GM18526 (cell line): ENCODE measurements around the gene SEMA3D.

Experiments
- POLR2A ChIP-seq: IDR thresholded peaks from 3 replicates; pipeline ENCODE4 v1.6.1; 2011; ENCODE audit not compliant: insufficient read length; ENCODE audit errors: extremely low read depth

Gene SEMA3D

GRCh38 chr7:85114342-85114741 is 72.5 kb downstream of the SEMA3D start:
- TF ChIP-seq POLR2A, result no peak

- no peak for TF ChIP-seq POLR2A
Measured at GRCh38 chr7:85111761-85112160, 75.1 kb downstream of the SEMA3D start.

GRCh38 chr7:85106719-85107118 is 80.1 kb downstream of the SEMA3D start:
- TF ChIP-seq POLR2A, result no peak

GRCh38 chr7:85104432-85105205 is 82.2 kb downstream of the SEMA3D start:
- no peak for TF ChIP-seq POLR2A

- no peak for TF ChIP-seq POLR2A
Measured at GRCh38 chr7:85103962-85104361, 82.9 kb downstream of the SEMA3D start.

GRCh38 chr7:85103357-85103756 is 83.5 kb downstream of the SEMA3D start:
- no peak for TF ChIP-seq POLR2A

- TF ChIP-seq POLR2A, result no peak
Measured at GRCh38 chr7:85102813-85103350, 84.0 kb downstream of the SEMA3D start.

- TF ChIP-seq POLR2A, result no peak
Measured at GRCh38 chr7:85101347-85101746, 85.5 kb downstream of the SEMA3D start.

- no peak for TF ChIP-seq POLR2A
Measured at GRCh38 chr7:85097844-85098243, 89.0 kb downstream of the SEMA3D start.

GRCh38 chr7:85095806-85096205 is 91.0 kb downstream of the SEMA3D start:
- no peak for TF ChIP-seq POLR2A

- no peak for TF ChIP-seq POLR2A
Measured at GRCh38 chr7:85095366-85095765, 91.5 kb downstream of the SEMA3D start.

- no peak for TF ChIP-seq POLR2A
Measured at GRCh38 chr7:85094046-85094725, 92.7 kb downstream of the SEMA3D start.

GRCh38 chr7:85091565-85091928 is 95.3 kb downstream of the SEMA3D start:
- no peak for TF ChIP-seq POLR2A

GRCh38 chr7:85090919-85091564 is 95.8 kb downstream of the SEMA3D start:
- no peak for TF ChIP-seq POLR2A

- no peak for TF ChIP-seq POLR2A
Measured at GRCh38 chr7:85090143-85090542, 96.7 kb downstream of the SEMA3D start.

- TF ChIP-seq POLR2A, result no peak
Measured at GRCh38 chr7:85081846-85082245, 105.0 kb downstream of the SEMA3D start.
